Activated naive CD4-positive, alpha-beta T cell treated with anti-CD3 and anti-CD28 coated beads for 36 hours (primary cell): Measurements from ENCODE around the gene LRCH2. TPM values are rescaled to one million over a fixed set of nuclear protein-coding genes. Genes with fewer than 3 reads are reported as not detected.
"Not testable (repeated sequence)": the region's sequence is repeated elsewhere in the genome, so short reads cannot be mapped to it uniquely, and the experiment has no call there.

Source experiments
- CTCF ChIA-PET: fragments of 350-600 bp; sonication (Branson Sonifier 250); formaldehyde crosslinking; loops from one replicate; lab custom pipeline; 2021; ENCODE audit warnings: antibody characterized with exemption; lab: Charles Lee
- DNase-seq: peaks from one replicate; pipeline ENCODE4 v3.0.0-alpha.2; 2020
- H3K27ac Mint-ChIP-seq: one replicate; pipeline ENCODE4 v1.8.0; 2021; ENCODE audit warnings: mild to moderate bottlenecking, mixed read lengths
- H3K27me3 Mint-ChIP-seq: one replicate; pipeline ENCODE4 v1.8.0; 2021; ENCODE audit warnings: low read depth, mixed read lengths
- H3K36me3 Mint-ChIP-seq: one replicate; pipeline ENCODE4 v1.8.0; 2021; ENCODE audit warnings: low read depth, mixed read lengths
- H3K4me1 Mint-ChIP-seq: one replicate; pipeline ENCODE4 v1.8.0; 2021; ENCODE audit warnings: low read depth, mixed read lengths
- H3K4me3 Mint-ChIP-seq: one replicate; pipeline ENCODE4 v1.8.0; 2021; ENCODE audit warnings: mild to moderate bottlenecking, moderate library complexity, mixed read lengths
- H3K9me3 Mint-ChIP-seq: one replicate; pipeline ENCODE4 v1.8.0; 2021; ENCODE audit warnings: mixed read lengths
- intact Hi-C: fragments of 100-400 bp; cut with micrococcal nuclease; formaldehyde crosslinking; loops from one replicate; pipeline ENCODE4 v1.15.1; 2023
- total RNA-seq, 2 experiments: library from RNA; stranded (reverse); gene quantifications; one replicate each; pipeline ENCODE4 v1.2.3, GENCODE V29; 2021

Gene LRCH2
- total RNA-seq, 2 experiments from 2014 or later = not detected

- intact Hi-C loops = no loop called here
- Mint-ChIP-seq H3K4me3 (no peak overlapping the region), H3K36me3 (no peaks in the 10 kb centered on the region), H3K27ac (no peak overlapping the region), H3K4me1 (no peaks in the 10 kb centered on the region), H3K27me3 (peaks cover 8% of the 10 kb centered on the region), H3K9me3 (no peaks in the 10 kb centered on the region)
- DNase-seq = no peak
- CTCF ChIA-PET = no interaction called here
These were observed 3.2 kb upstream of the LRCH2 start for GRCh38 chrX:115237056-115237455.

- Mint-ChIP-seq H3K36me3 (no peaks in the 10 kb centered on the region), H3K27ac (no peak overlapping the region), H3K9me3 (no peaks in the 10 kb centered on the region), H3K27me3 (peaks cover 12% of the 10 kb centered on the region), H3K4me1 (no peaks in the 10 kb centered on the region), H3K4me3 (no peak overlapping the region)
- no peak for DNase-seq
- intact Hi-C loops = no loop called here
- CTCF ChIA-PET = no interaction called here
These were observed 2.7 kb upstream of the LRCH2 start for GRCh38 chrX:115236560-115236959.

GRCh38 chrX:115234461-115234860 is 565 bp upstream of the LRCH2 start:
- H3K4me3 Mint-ChIP-seq = no peak overlapping the region
- H3K27ac Mint-ChIP-seq = no peak overlapping the region
- H3K9me3 Mint-ChIP-seq = no peaks in the 10 kb centered on the region
- CTCF ChIA-PET = no interaction called here
- no peaks in the 10 kb centered on the region for H3K4me1 Mint-ChIP-seq
- DNase-seq = no peak
- intact Hi-C loops = no loop called here
- H3K36me3 Mint-ChIP-seq = no peaks in the 10 kb centered on the region
- H3K27me3 Mint-ChIP-seq = peaks cover 22% of the 10 kb centered on the region

GRCh38 chrX:115232933-115233496 is 881 bp downstream of the LRCH2 start:
- H3K27me3 Mint-ChIP-seq = peaks cover 22% of the 10 kb centered on the region
- CTCF ChIA-PET = no interaction called here
- intact Hi-C loops = no loop called here
- H3K36me3 Mint-ChIP-seq = no peaks in the 10 kb centered on the region
- no peaks in the 10 kb centered on the region for H3K4me1 Mint-ChIP-seq
- H3K27ac Mint-ChIP-seq = no peak overlapping the region
- no peak overlapping the region for H3K4me3 Mint-ChIP-seq
- H3K9me3 Mint-ChIP-seq = no peaks in the 10 kb centered on the region
- DNase-seq = no peak

GRCh38 chrX:115229337-115230003 is 4.4 kb downstream of the LRCH2 start:
- Mint-ChIP-seq H3K4me3 (no peak overlapping the region), H3K9me3 (no peaks in the 10 kb centered on the region), H3K27me3 (peaks cover 22% of the 10 kb centered on the region), H3K36me3 (no peaks in the 10 kb centered on the region), H3K4me1 (no peaks in the 10 kb centered on the region), H3K27ac (no peak overlapping the region)
- intact Hi-C loops = no loop called here
- CTCF ChIA-PET = no interaction called here
- DNase-seq = no peak

GRCh38 chrX:115226929-115227328 is 7.0 kb downstream of the LRCH2 start:
- peaks cover 13% of the 10 kb centered on the region for H3K27me3 Mint-ChIP-seq
- intact Hi-C loops = no loop called here
- H3K4me3 Mint-ChIP-seq = no peak overlapping the region
- CTCF ChIA-PET = no interaction called here
- no peaks in the 10 kb centered on the region for H3K4me1 Mint-ChIP-seq
- no peaks in the 10 kb centered on the region for H3K36me3 Mint-ChIP-seq
- no peak for DNase-seq
- H3K27ac Mint-ChIP-seq = no peak overlapping the region
- no peaks in the 10 kb centered on the region for H3K9me3 Mint-ChIP-seq

- H3K27me3 Mint-ChIP-seq, H3K27ac Mint-ChIP-seq, H3K36me3 Mint-ChIP-seq, intact Hi-C loops, H3K4me3 Mint-ChIP-seq, DNase-seq, CTCF ChIA-PET, H3K4me1 Mint-ChIP-seq, H3K9me3 Mint-ChIP-seq: not testable (repeated sequence)
These were observed 16.6 kb downstream of the LRCH2 start for GRCh38 chrX:115217346-115217745.

- intact Hi-C loops = no loop called here
- Mint-ChIP-seq H3K4me3 (no peak overlapping the region), H3K36me3 (no peaks in the 10 kb centered on the region), H3K9me3 (peaks cover 2% of the 10 kb centered on the region), H3K27me3 (no peaks in the 10 kb centered on the region), H3K4me1 (no peaks in the 10 kb centered on the region), H3K27ac (no peak overlapping the region)
- DNase-seq = no peak
- CTCF ChIA-PET = no interaction called here
These were observed 19.3 kb downstream of the LRCH2 start for GRCh38 chrX:115214605-115215004.

- no peaks in the 10 kb centered on the region for H3K36me3 Mint-ChIP-seq
- no peaks in the 10 kb centered on the region for H3K4me1 Mint-ChIP-seq
- no peak overlapping the region for H3K4me3 Mint-ChIP-seq
- CTCF ChIA-PET = no interaction called here
- no peak for DNase-seq
- intact Hi-C loops = no loop called here
- no peak overlapping the region for H3K27ac Mint-ChIP-seq
- no peaks in the 10 kb centered on the region for H3K27me3 Mint-ChIP-seq
- H3K9me3 Mint-ChIP-seq = peaks cover 2% of the 10 kb centered on the region
These were observed 19.7 kb downstream of the LRCH2 start for GRCh38 chrX:115214151-115214550.

GRCh38 chrX:115209547-115209946 is 24.3 kb downstream of the LRCH2 start:
- H3K36me3 Mint-ChIP-seq, H3K4me3 Mint-ChIP-seq, intact Hi-C loops, CTCF ChIA-PET, H3K27me3 Mint-ChIP-seq, DNase-seq, H3K4me1 Mint-ChIP-seq, H3K9me3 Mint-ChIP-seq, H3K27ac Mint-ChIP-seq: not testable (repeated sequence)

- intact Hi-C loops = no loop called here
- Mint-ChIP-seq H3K9me3 (peaks cover 7% of the 10 kb centered on the region), H3K36me3 (no peaks in the 10 kb centered on the region), H3K27ac (no peak overlapping the region), H3K4me3 (no peak overlapping the region), H3K4me1 (no peaks in the 10 kb centered on the region), H3K27me3 (no peaks in the 10 kb centered on the region)
- CTCF ChIA-PET = no interaction called here
- DNase-seq = no peak
These were observed 29.9 kb downstream of the LRCH2 start for GRCh38 chrX:115204040-115204439.

GRCh38 chrX:115192244-115192700 is 41.6 kb downstream of the LRCH2 start:
- CTCF ChIA-PET = no interaction called here
- Mint-ChIP-seq H3K27me3 (no peaks in the 10 kb centered on the region), H3K4me1 (no peaks in the 10 kb centered on the region), H3K36me3 (no peaks in the 10 kb centered on the region), H3K9me3 (peaks cover 5% of the 10 kb centered on the region), H3K27ac (no peak overlapping the region), H3K4me3 (no peak overlapping the region)
- intact Hi-C loops = no loop called here
- no peak for DNase-seq

GRCh38 chrX:115191490-115192243 is 42.2 kb downstream of the LRCH2 start:
- Mint-ChIP-seq H3K27me3 (no peaks in the 10 kb centered on the region), H3K36me3 (no peaks in the 10 kb centered on the region), H3K4me1 (no peaks in the 10 kb centered on the region), H3K27ac (no peak overlapping the region), H3K9me3 (peaks cover 5% of the 10 kb centered on the region), H3K4me3 (no peak overlapping the region)
- CTCF ChIA-PET = no interaction called here
- intact Hi-C loops = no loop called here
- no peak for DNase-seq
